ENCODE data around the gene LXN.

Gene LXN

GRCh38 chr3:158710601-158711000, 38.2 kb upstream of the LXN start:
- Histone ChIP-seq H4K20me1 (ENCODE audit: control insufficient read depth, insufficient read depth, low read depth, low read length) (no peaks in the 10 kb centered on the region), H3K27me3 (ENCODE audit: control insufficient read depth, low read length) (no peaks in the 10 kb centered on the region), H3F3A (ENCODE audit: control insufficient read depth, insufficient read depth) (no peaks in the 10 kb centered on the region), H3K9me2 (replicated peaks; ENCODE audit: control insufficient read depth, low read length) (no peaks in the 10 kb centered on the region), H3K36me3 (ENCODE audit: control insufficient read depth, low read length) (peaks cover 21% of the 10 kb centered on the region), H3K4me2 (ENCODE audit: low read length) (no peak overlapping the region), H3K4me3 (ENCODE audit: low read length) (no peak overlapping the region), H3K79me2 (ENCODE audit: control insufficient read depth, low read length) (no peaks in the 10 kb centered on the region), H3K9me3 (ENCODE audit: control insufficient read depth, insufficient read depth, low read length) (no peaks in the 10 kb centered on the region), H3K27ac (ENCODE audit: low read depth, low read length) (no peak overlapping the region), H3K4me1 (ENCODE audit: control insufficient read depth, low read length) (no peaks in the 10 kb centered on the region)
- TF ChIP-seq CTCF (IDR thresholded peaks at IDR 0.05; ENCODE audit: low read depth, low read length, poor library complexity, severe bottlenecking) (no peak), EZH2phosphoT487 (IDR thresholded peaks at IDR 0.05; ENCODE audit: borderline replicate concordance, low read length) (no peak)

GRCh38 chr3:158709666-158710083, 37.2 kb upstream of the LXN start:
- H3F3A ChIP-seq (ENCODE audit: control insufficient read depth, insufficient read depth): no peaks in the 10 kb centered on the region
- H3K4me1 ChIP-seq (ENCODE audit: control insufficient read depth, low read length): no peaks in the 10 kb centered on the region
- H3K4me3 ChIP-seq (ENCODE audit: low read length): no peak overlapping the region
- no peaks in the 10 kb centered on the region for H3K9me3 ChIP-seq (ENCODE audit: control insufficient read depth, insufficient read depth, low read length)
- no peak overlapping the region for H3K4me2 ChIP-seq (ENCODE audit: low read length)
- TF ChIP-seq CTCF (IDR thresholded peaks at IDR 0.05; ENCODE audit: low read depth, low read length, poor library complexity, severe bottlenecking) (no peak), EZH2phosphoT487 (IDR thresholded peaks at IDR 0.05; ENCODE audit: borderline replicate concordance, low read length) (no peak)
- H4K20me1 ChIP-seq (ENCODE audit: control insufficient read depth, insufficient read depth, low read depth, low read length): no peaks in the 10 kb centered on the region
- peaks cover 21% of the 10 kb centered on the region for H3K36me3 ChIP-seq (ENCODE audit: control insufficient read depth, low read length)
- H3K9me2 ChIP-seq (replicated peaks; ENCODE audit: control insufficient read depth, low read length): no peaks in the 10 kb centered on the region
- no peaks in the 10 kb centered on the region for H3K27me3 ChIP-seq (ENCODE audit: control insufficient read depth, low read length)
- H3K79me2 ChIP-seq (ENCODE audit: control insufficient read depth, low read length): no peaks in the 10 kb centered on the region
- H3K27ac ChIP-seq (ENCODE audit: low read depth, low read length): no peak overlapping the region

- no peak for TF ChIP-seq CTCF (IDR thresholded peaks at IDR 0.05; ENCODE audit: low read depth, low read length, poor library complexity, severe bottlenecking)
- TF ChIP-seq EZH2phosphoT487 (IDR thresholded peaks at IDR 0.05; ENCODE audit: borderline replicate concordance, low read length): no peak
- H3K27me3 ChIP-seq (ENCODE audit: control insufficient read depth, low read length): no peaks in the 10 kb centered on the region
Observed at GRCh38 chr3:158703566-158703965, 31.1 kb upstream of the LXN start.

More at GRCh38 chr3:158703566-158703965, 31.1 kb upstream of the LXN start:
- no peaks in the 10 kb centered on the region for H3F3A ChIP-seq (ENCODE audit: control insufficient read depth, insufficient read depth)
- peaks cover 11% of the 10 kb centered on the region for H3K36me3 ChIP-seq (ENCODE audit: control insufficient read depth, low read length)
- H3K79me2 ChIP-seq (ENCODE audit: control insufficient read depth, low read length): no peaks in the 10 kb centered on the region
- H4K20me1 ChIP-seq (ENCODE audit: control insufficient read depth, insufficient read depth, low read depth, low read length): no peaks in the 10 kb centered on the region
- no peak overlapping the region for H3K4me3 ChIP-seq (ENCODE audit: low read length)
- no peaks in the 10 kb centered on the region for H3K9me3 ChIP-seq (ENCODE audit: control insufficient read depth, insufficient read depth, low read length)
- H3K4me1 ChIP-seq (ENCODE audit: control insufficient read depth, low read length): no peaks in the 10 kb centered on the region
- H3K27ac ChIP-seq (ENCODE audit: low read depth, low read length): no peak overlapping the region
- no peaks in the 10 kb centered on the region for H3K9me2 ChIP-seq (replicated peaks; ENCODE audit: control insufficient read depth, low read length)
- H3K4me2 ChIP-seq (ENCODE audit: low read length): no peak overlapping the region
